Adrenal gland (tissue), 5 donors: ENCODE measurements around the gene TNKS1BP1.

Source experiments
- CTCF ChIP-seq, 6 experiments: fragments of 450-650 bp in 4 of 6; fragments of 200-600 bp in 2 of 6; sonication (generic) in 1 of 6; IDR thresholded peaks; 1 replicate in 5 of 6; 2 replicates in 1 of 6; pipeline versions ENCODE4 v1.5.1 to v1.8.0; 2016 to 2021; ENCODE audit warnings: antibody characterized with exemption in 6 of 6, mild to moderate bottlenecking in 2 of 6, moderate library complexity in 1 of 6
- POLR2A ChIP-seq, 2 donors: fragments of 450-650 bp; IDR thresholded peaks; one replicate each; pipeline ENCODE4 v1.6.1; 2017; ENCODE audit warnings: antibody characterized with exemption in 2 of 2, mild to moderate bottlenecking in 2 of 2, moderate library complexity in 1 of 2
- donor health status: DM: no; HTN: no; CAD: no.

- no peak for TF ChIP-seq CTCF (IDR thresholded peaks at IDR 0.05)
- TF ChIP-seq POLR2A (IDR thresholded peaks at IDR 0.05) = no peak
Observed at GRCh38 chr11:57370251-57370650, 45.5 kb upstream of the TNKS1BP1 start.
